GM19463 (cell line): Measurements from ENCODE around the gene NMU.
"Not testable (repeated sequence)": the region's sequence is repeated elsewhere in the genome, so short reads cannot be mapped to it uniquely, and the experiment has no call there.

Experiments used
- ATAC-seq: cut with Tn5 transposase; IDR thresholded peaks from one replicate; pipeline ENCODE4 v1.9.1; 2021; ENCODE audit warnings: mild to moderate bottlenecking, moderate library complexity; ENCODE audit not compliant: unreplicated experiment

The NMU gene, protein sequence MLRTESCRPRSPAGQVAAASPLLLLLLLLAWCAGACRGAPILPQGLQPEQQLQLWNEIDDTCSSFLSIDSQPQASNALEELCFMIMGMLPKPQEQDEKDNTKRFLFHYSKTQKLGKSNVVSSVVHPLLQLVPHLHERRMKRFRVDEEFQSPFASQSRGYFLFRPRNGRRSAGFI

DNA sequence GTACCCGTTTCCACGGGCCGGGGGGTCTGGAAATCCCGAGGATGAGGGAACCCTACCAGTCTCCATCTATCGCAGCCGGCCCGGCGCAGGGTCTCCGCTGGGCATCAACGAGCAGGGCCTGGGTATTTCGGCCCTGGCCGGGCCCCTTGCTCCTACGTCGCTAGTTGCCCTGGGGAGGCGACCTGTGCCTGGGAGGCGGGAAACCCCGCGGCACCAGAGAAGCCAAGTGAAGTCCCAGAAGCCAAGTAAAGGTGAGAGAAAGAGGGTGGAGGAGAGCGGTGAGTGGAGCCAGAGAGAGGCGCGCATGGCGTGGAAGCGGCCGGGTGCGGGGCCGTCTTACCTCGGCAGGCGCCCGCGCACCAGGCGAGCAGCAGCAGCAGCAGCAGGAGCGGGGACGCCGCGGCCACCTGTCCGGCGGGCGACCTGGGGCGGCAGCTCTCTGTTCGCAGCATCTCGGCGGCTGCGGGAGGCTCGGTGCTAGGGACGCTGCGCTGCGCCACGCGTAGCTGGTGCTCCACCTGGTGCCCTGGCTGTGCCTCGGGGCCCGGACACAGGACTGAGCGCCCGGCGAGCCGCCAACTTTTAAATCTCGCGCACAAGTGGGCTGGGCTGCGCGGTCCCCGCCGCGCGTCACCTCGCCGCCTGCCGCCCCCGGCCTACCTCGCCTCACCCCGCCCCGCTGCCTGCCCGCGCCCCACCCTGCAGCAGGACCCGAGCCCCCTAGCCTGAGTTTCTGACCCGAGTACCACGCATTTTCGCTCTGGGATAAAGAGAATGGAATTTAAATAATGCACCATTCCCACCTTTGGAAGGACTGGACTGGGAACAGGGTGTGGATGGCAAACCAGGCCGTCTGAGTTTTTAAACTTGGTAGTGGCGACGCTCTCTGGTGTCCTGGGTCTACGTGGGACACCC is at the start of gene NMU:
TSS of gene NMU (minus strand) at position 558 of the 915 bp plus-strand sequence. CDS start at position 452, 106 bp downstream.
- peak; percentile 83 for ATAC-seq

DNA sequence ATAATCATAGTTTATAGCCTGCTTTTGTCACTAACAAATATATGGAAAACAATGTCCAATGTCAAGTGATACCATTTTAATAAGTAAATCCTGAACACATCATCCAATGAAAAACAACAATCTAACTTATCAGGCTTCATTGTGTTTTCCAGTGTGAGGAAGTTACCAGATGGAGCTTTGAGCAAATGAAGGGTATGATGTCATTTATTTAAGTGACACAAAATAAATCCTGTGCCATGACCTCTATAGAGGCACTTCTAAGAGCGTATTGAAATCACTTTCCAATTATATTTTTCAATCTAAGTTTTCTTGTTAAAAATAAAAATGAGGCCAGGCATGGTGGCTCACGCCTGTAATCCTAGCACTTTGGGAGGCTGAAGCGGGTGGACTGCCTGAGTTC is 48.2 kb upstream of the NMU start:
- no peak for ATAC-seq

DNA sequence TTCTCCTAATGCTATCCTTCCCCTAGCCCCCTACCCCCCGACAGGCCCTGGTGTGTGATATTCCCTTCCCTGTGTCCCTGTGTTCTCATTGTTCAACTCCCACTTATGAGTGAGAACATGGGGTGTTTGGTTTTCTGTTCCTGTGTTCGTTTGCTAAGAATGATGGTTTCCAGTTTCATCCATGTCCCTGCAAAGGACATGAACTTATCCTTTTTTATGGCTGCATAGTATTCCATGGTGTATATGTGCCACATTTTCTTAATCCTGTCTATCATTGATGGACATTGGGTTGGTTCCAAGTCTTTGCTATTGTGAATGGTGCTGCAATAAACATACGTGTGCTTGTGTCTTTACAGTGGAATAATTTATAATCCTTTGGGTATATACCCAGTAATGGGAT is 46.7 kb upstream of the NMU start:
- not testable (repeated sequence) for ATAC-seq

DNA sequence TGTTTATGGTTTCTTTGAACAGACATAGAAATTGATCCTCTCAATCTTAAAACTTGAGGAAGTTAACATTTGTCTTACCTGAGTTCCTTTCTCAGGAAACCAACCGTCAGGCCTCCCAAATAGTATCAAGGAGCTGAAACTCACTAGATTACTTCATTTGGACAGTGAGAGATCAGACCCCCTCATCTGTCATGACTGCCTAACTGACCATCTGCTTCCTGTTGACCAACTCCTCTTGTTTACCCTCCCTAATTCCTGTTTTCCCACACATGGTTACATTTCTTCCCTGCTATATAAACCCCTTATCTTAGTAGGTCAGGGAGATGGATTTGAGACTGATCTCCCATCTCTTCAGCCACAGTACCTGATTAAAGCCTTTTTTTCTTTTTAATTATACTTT is 46.2 kb upstream of the NMU start:
- ATAC-seq, result no peak

DNA sequence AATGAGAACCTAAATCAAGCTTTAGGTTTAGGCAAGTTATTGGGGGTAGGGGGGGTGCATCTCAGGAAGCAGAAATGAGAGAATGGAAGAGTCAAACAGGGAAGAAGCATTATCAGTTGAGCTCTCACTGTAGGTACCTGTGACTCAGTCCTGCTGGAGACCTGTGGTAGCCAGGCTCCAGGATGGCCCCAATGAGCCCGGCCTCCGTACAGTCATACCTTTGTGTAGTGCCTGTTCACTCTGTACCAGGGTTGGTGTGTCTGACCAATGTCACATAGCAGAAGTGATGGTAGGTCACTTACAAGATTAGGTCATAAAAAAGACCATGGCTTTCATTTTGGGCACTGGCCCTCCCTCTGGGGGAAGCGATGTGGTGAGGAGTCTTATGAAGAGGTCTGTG is 45.3 kb upstream of the NMU start:
- no peak for ATAC-seq

DNA sequence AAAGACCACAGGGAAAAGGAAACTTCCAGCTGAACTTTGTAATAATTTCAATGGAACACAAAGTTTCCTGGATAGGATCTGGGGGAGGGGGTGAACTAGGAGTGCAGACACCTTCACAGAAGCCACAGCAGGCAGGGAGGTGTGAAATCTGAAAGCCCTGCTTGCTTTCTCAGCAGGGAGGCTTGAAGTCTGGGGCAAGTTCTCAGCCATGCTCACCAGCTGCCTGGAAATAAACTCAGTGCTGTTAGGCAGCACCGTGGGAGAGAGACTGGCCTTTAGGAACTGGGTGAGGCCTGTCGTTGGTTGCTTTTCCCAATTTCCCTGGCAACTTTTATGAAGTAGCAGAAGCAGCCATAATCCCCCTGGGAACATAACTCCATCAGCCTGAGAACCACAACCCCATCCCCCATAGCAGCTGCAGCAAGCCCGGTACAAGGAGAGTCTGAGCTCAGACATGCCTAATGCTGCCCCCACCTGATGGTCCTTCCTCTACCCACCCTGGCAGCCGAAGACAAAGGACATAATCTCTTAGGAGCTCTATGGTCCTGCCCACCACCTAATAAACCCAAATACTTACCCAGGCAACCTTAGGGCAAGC is 39.2 kb upstream of the NMU start:
- no peak for ATAC-seq

DNA sequence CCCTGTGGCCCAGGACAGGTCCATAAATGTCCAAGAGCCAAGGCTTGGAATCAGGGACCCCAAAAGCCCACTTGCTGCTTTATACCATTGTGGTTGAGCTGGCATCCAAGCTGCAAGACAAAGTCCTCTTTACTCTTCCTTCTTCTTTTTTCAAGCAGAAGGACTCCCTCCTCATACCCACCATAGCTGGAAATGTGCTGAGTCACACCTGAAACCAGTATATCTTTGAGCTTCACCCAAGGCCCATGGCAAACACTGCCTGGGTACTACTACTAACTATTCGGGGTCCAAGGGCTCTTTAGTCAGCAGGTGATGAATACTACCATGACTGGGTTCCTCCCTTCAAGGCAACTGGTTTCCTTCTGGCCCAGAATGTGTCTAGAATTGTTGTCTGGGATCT is 37.3 kb upstream of the NMU start:
- ATAC-seq, result no peak

DNA sequence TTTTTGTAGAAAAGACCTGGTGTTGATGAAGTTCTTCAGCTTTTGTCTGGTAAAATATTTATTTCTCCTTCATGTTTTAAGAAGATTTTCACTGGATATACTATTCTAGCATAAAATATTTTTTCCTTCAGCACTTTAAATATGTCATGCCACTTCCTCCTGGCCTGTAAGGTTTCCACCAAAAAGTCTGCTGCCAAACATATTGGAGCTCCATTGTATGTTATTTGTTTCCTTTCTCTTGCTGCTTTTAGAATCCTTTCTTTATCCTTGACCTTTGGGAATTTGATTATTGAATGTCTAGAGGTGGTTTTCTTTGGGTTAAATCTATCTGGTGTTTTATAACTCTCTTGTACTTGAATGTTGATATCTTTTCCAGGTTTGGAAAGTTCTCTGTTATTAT is 35.6 kb upstream of the NMU start:
- ATAC-seq, result no peak

DNA sequence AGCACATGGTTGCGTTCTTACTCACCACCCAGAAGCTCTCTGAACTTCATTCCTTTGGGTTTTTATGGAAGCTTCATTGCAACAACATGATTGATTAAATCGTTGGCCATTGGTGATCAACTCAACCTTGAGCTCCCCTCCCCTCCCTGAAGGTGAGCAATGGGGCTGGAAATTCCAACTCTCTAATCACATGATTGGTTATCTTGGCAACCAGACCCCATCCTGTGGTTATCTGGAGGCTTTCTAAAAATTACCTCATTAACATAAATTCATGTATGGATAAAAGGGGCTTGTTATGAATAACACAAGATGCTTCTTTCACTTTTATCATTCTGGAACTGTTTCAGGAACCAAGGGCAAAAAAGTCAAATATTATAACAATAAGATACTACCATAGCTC is 34.6 kb upstream of the NMU start:
- no peak for ATAC-seq

DNA sequence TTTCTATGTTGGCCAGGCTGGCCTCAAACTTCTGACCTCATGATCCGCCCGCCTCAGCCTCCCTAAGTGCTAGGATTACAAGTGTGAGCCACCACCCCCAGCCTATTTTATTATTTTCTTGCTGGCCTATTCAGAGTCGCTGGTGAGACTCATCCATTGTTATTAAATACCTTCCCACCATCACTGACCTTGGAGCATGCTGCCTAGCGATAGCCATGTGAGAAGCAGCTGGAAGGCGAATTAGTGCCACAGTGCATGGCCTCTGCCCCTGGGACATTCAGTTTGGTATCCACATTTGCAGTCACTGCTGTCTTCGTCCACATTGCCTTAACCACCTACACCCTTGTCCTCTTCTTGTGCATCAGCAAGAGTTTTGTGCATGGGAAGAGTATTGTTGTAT is 32.4 kb upstream of the NMU start:
- no peak for ATAC-seq

DNA sequence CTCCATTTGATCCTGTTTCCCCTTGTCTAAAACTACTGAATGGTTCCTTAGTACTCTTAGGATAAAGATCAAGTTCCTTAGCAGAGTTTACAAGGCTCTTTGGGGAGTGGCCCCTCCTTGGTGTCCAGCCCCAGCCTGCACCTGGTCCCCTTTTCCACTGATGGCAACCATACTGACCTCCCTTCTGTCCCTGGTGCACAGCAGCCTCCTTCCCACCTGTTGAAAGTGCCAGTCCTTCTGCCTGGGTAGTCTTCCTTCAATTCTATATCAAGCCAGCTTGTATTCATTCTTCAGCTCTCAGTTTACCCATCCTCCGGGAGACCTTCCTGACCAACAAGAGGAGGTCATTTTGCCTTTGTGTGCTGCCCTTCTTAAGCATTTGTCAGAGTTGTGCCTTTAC is 30.4 kb upstream of the NMU start:
- no peak for ATAC-seq

DNA sequence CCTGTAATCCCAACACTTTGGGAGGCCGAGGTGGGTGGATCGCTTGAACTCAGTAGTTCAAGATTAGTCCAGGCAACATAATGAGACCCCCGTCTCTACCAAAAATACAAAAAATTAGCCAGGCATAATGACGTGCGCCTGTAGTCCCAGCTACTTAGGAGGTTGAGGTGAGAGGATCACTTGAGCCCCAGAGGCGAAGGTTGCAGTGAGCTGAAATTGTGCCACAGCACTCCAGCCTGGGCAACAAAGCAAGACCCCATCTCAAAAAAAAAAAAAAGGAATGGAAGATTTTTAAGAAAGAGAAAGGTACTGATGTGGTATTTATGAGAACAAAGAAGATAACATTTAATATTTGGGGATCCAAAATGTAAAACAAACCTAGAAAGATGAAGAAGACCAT is 27.0 kb upstream of the NMU start:
- ATAC-seq, result no peak

DNA sequence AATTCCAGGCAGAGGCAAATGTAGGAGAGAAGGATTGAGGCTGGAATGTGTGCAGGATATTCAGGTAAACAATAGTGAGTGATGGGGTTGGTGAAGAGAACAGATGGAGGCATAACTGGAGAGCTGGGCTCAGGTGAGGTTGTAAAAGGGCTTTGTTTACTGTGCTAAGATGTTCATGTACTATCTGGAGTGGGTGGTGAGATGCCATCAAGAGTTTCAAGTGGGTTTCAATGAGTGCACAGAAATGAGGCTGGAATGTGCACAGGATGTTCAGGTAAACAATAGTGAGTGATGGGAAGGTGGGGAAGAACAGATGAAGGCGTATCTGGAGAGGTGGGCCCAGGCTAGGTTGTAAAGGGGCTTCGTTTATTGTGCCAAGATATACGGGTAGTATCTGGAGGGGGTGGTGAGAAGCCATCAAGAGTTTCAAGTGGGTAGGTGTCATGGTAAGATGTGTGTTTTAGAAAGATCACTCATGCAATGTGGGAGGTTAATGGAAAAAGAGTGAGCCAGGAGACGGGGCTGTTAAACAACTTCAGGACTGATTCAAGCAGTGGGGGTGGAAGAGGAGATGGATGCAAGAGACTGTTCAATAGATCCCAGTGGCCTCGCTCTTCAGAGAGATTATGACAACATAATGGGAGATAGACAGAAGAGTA is 25.4 kb upstream of the NMU start:
- no peak for ATAC-seq

DNA sequence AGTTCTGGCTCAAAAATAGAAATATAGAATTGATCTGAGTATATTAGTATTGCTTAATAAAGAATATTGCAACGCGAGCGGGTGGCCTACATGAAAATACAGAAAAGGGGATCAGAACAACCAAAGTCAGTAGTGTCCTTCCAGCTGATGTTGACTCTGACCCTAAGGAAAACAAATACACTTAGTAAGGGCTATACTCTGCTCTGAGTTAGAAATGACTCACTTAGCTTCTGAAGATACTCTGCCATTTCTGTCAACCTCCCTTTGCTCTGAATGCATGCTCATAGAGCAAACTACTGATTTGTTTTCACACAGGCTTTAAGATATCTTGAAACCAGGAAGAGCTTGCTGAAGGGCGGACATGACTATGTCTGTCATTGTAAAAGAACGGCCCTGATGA is 22.6 kb upstream of the NMU start:
- ATAC-seq, result no peak

DNA sequence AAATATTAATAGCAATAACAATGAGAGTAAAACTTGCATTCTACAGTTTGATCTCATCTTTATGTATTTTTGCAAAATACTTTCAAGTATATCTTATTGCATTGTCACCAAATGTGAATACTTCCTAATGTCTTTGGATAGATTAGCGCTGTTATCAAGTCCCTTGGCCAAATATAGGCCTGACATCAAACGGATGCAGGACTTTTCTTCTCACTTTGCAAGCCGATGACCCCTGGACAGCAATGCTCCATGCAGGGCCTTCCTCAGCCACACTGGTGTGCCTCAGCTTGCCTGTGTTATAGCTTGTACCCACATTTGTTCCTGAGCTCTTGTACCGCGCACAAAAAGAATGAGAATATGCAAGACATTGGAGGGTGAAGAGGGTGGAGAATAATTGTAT is 18.0 kb upstream of the NMU start:
- ATAC-seq, result no peak

DNA sequence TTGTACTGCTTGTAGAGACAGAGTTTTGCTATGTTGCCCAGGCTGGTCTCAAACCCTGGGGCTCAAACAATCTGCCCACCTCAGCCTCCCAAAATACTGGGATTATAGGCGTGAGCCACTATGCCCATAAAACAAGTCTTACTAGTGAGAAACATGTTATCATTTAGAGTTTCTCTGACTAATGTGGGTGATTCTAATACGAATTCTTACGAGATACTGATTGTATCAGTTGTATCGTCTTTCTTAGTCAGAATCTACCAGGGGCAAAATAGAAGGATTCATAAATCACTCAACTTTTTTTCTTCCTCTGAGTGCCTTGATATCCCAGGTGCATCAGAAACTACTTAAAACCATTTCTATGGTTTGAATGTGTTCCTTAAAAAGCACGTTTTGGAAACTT is 14.4 kb upstream of the NMU start:
- ATAC-seq, result no peak

DNA sequence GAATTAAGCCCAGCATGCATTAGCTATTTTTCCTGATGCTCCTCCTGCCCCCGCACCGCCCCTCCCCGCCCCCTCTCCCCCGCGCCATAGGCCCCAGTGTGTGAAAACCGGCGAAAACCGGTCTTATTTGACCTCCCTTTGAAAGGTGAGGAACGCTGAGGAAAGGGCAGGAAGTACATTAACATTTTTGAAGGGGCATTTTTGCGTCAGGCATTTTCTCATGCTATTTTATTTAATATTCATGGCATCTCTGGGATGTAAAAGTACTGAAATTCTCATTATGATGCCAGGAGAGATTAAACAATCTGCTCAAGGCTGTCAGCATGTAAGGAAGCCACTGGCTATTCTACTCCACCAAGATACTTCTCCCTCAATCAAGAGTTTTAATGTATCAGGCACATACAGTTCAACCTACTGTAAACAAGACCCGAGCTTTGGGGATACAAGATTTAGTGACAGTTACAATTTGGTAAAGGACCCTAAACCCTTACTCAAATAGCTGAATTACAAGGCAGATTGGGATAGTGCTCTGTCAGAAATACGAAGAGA is 1.2 kb upstream of the NMU start:
- no peak for ATAC-seq

DNA sequence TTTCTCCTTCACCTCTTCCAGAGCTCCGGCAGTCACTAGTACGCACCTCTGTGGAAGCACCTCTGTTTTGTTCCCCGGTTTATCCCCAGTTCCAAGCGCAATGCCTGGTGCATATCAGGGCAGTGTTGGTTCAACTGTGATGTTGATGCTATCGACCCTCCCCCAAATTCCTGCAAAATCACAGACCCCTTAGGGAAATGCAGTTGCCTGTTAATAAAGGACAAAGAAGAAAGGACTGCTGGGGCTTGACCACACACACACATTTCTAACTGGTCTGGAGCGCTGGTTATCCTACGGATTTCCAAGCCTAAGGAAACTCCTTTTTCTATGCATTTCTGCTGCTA is 530 bp upstream of the NMU start:
- no peak for ATAC-seq

DNA sequence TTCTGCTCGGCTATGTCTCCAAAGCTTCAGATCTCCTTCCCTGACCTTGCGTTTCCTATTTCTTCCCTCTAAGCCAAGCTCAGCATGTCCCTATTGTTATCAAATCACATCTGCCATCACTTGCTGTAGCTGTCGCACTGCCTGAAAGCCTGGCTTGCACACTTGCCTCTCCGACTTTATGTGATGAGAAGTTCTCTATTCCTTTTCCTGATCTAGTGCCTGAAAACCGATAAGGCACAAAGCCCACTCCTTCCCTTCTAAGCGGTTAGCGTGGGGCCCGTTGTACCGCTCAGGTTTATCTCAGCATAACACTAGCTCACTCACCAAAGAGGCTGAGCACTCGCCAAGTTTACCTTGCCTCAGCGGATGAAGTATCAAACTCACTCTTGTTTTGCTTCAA is 816 bp downstream of the NMU start:
- ATAC-seq, result no peak

DNA sequence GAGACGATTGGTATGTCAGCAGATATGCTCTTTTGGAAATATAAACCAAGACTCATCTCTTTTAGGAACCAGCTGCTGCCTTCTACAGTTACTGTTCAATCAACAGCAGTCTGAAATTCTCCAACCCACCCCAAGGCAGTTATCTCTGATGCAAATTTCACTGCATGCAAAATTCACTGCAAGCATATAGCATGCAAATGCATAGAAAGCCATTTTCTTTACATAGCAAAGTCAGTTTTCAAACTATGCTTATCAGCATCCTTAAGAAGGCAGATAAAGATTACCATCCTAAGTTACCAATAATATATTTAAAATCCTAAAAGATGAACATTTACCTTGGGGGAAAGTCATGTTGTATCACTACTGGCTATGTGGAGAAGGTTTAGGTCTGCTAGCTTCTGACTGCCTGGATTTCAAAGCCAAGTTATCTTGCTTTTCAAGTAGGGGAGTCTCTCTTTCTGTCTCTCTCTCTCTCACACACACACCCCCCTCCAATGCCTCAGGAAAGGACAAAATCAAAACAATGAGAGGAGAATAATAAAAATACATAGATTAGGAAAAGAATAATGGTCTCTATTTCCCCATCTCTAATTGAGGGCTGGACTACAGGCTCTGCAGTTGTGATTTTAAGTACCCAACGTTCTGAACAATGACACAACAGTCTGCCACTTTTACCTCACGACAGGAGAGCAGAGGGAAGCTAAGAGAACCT is 1.5 kb downstream of the NMU start:
- ATAC-seq, result no peak

DNA sequence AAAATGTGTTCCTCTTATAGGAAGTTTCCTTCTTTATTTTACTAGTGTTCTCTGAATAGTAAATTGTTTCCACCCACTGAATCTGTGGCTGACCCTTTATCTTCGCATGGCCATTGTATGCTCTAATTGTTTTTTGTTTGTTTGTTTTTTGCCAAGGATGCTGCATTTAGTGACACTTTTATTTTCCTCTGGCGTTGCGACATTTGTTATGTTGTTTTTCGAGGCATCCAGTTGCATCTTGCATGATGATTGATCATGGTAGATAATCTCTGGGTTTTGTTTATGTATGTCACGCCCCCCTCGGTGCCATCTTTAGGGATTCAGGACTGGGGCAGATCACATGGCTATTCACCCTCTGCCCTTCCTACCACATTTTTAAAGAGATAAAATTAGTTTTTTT is 2.2 kb downstream of the NMU start:
- no peak for ATAC-seq
